GM13976 (cell line): ENCODE measurements around the gene UNKL.
"Not testable (repeated sequence)": the region's sequence is repeated elsewhere in the genome, so short reads cannot be mapped to it uniquely, and the experiment has no call there.

Experiments
- DNase-seq: peaks from one replicate; pipeline ENCODE4 v3.0.0; 2012; ENCODE audit warnings: low spot score
- in situ Hi-C: fragments of 300-500 bp; cut with MboI; formaldehyde crosslinking; loops from one replicate; pipeline ENCODE4 v1.12.0; 2022; ENCODE audit warnings: low sequenced_read_pairs, mixed read lengths, inconsistent platforms; ENCODE audit not compliant: unreplicated experiment
- TF ChIP-seq, protein P1 (sequence below): IDR thresholded peaks from 2 replicates; pipeline ENCODE4 v1.5.1; 2012; ENCODE audit warnings: borderline replicate concordance, mild to moderate bottlenecking; ENCODE audit not compliant: insufficient read depth; ENCODE audit errors: extremely low read depth, missing control alignments, control extremely low read depth

Gene UNKL

DNA sequence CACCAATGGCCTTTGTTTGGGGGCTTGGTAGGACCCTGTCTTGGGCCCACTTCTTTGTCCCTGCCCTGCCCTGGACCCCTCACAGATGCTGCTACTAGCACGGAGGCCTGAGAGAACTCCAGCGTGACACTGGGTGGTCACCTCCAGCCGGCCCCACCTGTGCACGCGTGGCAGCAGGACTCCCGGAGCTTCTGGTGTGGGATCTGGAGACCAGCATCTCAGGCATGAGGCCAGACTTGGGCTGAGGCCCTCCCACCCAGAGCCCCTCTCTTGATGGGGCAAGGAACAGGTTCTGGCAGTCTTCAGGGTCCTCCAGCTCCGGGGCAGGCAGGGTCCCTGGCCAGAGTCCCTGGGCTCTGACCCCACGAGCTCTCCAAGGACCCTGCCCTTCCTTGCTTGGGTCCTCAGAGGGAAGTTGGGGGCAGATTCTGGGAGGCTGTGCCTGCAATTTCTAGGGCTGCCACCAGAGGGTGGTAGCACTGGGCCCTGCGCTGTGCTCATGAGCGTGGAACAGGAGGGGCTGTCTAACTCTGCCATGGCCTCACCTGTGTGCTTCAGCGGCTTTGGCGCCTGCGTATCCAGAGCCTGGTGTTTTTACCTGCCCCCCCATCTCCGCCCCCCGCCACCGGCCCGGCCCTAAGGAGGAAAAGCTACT is 84.1 kb downstream of the UNKL start:
- DNase-seq, result no peak
- TF ChIP-seq, protein P1, sequence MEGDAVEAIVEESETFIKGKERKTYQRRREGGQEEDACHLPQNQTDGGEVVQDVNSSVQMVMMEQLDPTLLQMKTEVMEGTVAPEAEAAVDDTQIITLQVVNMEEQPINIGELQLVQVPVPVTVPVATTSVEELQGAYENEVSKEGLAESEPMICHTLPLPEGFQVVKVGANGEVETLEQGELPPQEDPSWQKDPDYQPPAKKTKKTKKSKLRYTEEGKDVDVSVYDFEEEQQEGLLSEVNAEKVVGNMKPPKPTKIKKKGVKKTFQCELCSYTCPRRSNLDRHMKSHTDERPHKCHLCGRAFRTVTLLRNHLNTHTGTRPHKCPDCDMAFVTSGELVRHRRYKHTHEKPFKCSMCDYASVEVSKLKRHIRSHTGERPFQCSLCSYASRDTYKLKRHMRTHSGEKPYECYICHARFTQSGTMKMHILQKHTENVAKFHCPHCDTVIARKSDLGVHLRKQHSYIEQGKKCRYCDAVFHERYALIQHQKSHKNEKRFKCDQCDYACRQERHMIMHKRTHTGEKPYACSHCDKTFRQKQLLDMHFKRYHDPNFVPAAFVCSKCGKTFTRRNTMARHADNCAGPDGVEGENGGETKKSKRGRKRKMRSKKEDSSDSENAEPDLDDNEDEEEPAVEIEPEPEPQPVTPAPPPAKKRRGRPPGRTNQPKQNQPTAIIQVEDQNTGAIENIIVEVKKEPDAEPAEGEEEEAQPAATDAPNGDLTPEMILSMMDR, result peak; percentile 32
- in situ Hi-C loops, result no loop called here

DNA sequence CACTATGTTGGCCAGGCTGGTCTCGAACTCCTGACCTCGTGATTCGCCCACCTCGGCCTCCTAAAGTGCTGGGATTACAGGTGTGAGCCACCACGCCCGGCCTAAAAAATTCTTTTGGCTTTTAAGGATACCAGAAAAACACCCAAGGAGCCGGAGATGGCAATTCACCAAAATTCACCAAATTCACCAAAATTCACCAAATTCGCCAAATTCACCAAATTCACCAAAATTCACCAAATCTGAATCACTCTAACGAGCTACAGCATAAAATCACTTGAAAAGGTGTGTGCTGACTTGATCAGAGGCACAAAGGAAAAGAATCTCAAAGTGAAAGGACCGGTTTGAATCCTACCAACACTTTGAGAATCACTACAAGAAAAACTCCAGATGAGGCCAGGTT is 85.5 kb downstream of the UNKL start:
- DNase-seq, in situ Hi-C loops: not testable (repeated sequence)

DNA sequence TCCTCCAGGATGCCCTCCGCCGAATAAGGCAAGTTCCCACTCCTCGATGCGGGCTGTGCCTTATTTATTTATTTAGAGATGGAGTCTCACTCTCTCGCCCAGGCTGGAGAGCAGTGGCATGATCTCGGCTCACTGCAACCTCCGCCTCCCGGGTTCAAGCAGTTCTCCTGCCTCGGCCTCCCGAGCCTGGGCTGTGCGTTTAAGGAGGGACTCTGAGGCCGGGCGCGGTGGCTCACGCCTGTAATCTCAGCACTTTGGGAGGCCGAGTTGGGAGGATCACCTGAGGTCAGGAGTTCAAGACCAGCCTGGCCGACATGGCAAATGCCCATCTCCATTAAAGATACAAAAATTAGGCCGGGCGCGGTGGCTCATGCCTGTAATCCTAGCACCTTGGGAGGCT is 86.4 kb downstream of the UNKL start:
- in situ Hi-C loops, DNase-seq: not testable (repeated sequence)

DNA sequence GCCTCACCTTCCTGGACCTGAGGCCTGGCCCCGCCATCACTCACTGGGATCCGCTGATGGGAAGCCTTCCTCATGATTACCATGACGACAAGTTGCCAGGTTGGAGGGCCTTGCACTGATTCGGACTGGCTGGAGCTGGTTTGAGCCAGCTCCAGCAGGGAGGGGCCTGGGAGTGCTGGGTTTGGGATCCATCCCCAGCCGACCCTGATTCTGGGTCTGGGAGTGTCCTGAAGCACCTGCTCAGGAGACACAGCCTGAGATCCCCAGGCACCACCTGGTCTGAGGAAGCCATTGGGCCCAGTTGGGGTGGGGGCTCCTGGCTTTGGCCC is 86.9 kb downstream of the UNKL start:
- in situ Hi-C loops, result no loop called here
- no peak for DNase-seq
- TF ChIP-seq, protein P1, result no peak

DNA sequence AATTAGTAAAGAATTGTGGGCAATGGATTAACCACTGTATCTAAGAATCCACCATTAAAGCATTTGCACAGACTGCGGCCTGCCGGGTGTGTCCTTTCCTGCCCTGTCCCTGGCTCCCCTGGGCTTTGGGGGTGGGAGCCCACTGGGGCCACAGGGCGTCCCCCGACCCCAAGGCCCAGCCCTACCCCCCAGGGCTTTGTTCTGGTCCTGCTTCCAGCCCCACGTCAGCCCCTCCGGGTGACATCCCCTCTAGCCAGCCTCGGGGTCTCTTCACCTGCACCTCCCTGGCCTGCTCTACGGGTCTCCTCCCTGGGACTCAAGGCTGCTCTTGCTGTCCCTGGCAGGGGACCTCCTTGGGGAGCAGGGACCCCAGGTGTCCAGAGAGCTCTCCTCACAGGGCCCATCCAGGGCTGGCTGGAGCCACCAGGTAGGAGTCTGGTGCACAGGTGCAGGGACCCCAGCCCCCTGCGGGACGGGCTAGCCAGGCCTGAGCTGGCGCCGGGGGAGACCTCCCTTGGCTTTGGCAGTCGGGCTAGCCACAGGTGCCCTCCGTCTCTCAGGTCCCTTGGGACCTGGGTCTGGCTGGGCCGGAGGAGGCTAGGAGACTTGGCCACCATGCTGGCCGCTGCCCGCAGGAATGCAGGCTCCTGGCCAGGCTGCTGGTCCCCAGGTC is 87.4 kb downstream of the UNKL start:
- TF ChIP-seq, protein P1, result no peak
- in situ Hi-C loops, result no loop called here

DNA sequence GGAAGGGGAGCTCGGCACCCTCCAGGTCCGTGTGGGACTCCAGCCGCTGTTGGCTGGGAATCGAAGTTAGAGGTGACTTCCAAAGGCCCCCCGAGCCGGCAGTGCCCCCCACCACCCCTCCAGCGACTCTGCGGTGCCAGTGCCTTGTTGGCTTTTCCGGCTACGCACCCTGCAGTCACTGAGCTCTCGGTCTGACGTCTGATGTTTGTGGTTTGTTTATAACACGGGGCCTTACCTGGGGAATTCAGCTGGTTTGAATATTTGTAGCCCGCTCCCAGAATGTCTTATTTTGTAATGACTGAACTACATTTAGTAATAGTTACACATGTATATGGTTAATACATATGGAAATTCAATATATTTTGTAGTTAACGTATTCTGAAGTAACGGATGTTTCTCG is 88.1 kb downstream of the UNKL start:
- in situ Hi-C loops, result no loop called here

More for the DNA sequence above, 87.4 kb downstream of the UNKL start:
- DNase-seq, result no peak

DNA sequence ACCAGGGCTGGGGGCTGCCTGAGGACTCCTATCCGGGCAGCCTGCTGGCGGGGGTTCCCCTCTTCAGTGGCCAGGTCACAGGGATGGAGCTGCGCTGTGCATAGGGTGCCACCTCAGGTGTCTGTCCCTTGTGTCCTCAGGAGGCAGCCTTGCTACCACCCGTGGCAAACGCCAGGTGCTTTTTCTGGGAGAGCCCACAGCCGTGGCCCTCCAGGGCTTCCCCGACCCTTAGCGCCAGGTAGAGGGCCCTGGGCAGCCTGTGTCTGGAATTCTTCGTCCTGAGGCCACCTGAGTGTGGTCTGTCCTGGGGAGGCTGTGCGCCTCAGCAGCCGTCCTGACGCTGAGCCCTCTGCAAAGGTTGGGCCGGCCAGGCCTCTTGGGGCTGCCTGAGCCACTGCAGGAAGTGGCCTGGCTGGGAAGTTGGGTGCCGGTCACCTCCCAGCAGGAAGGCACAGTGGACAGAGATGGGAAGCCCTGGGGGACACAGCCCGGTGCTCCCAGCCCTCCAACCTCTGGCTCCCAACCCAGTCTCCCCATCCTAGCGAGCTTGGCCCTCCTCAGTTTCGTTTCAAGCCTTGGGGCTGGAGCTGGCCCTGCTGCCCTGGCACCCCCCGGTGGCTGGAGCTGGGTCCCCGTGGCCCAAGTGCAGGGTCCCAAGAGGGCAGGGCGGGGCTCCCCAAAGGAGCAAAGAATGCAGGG is 88.7 kb downstream of the UNKL start:
- TF ChIP-seq, protein P1, result no peak
- DNase-seq, result no peak
- in situ Hi-C loops, result no loop called here

More for the DNA sequence above, 88.1 kb downstream of the UNKL start:
- TF ChIP-seq, protein P1, result no peak
- DNase-seq, result no peak
